ENCODE measurements around the gene SH3BP5.

SH3BP5 gene

DNA sequence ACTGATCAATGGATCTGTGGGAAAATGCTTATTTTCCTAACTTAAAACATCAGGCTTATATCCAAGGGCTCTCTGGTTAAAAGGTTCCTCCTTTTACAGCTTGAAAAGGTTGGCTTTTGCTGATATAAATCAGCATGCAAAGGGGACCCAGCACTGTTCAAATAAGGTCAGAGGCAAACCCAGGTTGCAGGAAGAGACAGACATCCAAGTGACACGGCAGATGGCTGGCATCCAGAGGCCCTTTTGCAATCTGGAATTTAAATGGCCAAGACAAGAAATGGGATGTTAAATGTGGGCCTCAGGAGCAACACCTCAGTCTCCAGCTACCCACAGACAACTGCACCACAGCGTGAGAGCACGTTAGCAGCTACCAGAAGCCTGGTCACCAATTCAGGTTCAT, 6.3 kb downstream of the SH3BP5 start:
- peak; percentile 51 for DNase-seq (ENCODE audit: low spot score)

GRCh38 chr3:15325228-15325627, 7.2 kb downstream of the SH3BP5 start:
- DNase-seq (ENCODE audit: low spot score), result no peak

DNA sequence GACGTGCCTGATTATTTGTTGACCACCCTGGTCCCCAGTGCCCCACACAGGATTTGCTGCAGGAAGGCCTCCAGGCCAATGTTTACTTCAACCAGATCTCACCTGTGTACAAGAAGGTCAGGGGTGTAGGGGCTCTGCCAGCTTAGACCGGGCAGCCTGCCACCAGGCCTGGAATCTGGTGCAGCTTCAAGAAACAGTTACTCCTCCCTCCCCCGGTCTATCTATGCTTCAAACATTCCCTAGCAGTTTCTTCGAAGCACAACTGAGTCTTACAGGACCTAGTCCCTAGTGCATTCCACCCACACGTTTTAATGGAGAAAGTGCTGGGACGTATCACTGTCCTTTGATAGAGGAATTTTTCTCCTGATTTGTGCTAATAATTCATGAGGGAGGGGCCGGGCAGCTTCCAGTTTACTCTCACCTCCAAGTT, 8.0 kb downstream of the SH3BP5 start:
- DNase-seq (ENCODE audit: low spot score), result no peak

GRCh38 chr3:15323063-15323462, 9.3 kb downstream of the SH3BP5 start:
- no peak for DNase-seq (ENCODE audit: low spot score)

GRCh38 chr3:15321349-15321748, 11.0 kb downstream of the SH3BP5 start:
- DNase-seq (ENCODE audit: low spot score), result no peak

DNA sequence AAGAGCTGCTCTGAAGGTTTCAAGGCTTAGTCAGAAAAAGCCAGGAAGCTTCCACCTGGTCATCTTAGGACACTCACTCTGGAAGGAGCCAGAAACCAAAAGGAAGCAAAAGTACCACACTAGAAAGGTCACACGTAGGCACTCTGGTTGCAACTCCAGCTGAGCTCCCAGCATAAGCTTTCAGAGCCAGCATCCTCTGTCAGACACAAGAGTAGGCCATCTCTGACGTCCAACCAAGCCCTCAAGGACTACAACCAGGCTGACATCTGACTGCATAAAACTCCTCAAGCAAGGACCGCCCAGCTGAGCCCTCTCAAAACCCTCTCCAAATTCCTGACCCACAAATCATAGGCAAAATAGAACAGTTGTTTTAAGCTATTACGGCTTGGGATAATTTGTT, 12.8 kb downstream of the SH3BP5 start:
- DNase-seq (ENCODE audit: low spot score), result no peak

DNA sequence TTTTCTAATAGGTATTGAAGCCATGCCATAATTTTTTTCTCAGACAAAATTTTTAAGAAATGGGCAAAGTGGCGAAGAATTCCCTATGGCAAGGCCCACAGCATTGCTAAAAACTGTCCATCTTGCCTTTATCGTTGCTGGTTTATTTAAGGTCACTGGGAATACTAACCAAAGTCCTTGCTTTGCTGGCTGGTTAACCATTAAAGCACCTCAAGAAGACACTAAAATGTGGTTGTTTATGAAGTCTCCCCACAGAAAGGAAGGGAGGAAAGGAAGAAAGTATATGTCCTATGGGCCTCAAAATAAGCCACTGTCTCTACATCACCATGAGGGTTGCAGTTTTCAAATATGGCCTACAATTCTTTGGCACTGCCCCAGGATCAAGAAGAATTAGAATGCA, 13.2 kb downstream of the SH3BP5 start:
- DNase-seq (ENCODE audit: low spot score), result no peak

DNA sequence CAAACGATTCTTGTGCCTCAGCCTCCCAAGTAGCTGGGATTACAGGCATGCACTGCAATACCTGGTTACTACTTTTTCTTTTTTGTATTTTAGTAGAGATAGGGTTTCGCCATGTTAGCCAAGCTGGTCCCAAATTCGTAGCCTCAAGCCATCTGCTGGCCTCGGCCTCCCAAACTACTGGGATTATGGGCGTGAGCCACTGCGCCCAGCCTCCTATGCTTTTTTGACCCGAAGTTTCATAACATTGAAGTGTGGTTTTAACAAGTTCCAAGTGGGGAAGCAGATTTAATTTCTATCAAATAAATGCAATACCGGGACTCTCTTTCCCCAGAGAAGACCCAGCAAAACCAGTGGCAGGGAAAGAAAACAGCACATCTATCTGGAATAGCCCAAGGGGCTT, 13.7 kb downstream of the SH3BP5 start:
- DNase-seq (ENCODE audit: low spot score), result no peak

DNA sequence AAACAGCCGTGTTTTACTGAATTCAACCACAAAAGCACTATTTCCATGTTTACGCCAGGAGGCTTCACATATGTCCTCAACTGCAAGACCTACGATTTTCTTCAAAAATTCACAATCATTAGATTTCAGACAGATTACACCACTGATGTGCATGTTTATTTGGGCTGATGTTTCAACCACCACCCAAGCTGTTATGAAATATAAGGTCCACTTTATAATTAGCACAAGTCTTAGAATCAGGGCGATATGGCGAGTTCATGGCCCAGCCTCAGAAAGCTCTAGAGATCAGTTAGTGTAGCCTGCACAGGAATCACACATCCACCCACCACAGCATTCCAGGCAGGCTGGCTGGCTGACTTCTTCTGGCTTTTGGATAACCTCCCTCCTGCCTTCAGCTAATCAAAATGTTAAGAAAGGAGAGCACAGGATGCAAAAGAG, 15.4 kb downstream of the SH3BP5 start:
- no peak for DNase-seq (ENCODE audit: low spot score)

DNA sequence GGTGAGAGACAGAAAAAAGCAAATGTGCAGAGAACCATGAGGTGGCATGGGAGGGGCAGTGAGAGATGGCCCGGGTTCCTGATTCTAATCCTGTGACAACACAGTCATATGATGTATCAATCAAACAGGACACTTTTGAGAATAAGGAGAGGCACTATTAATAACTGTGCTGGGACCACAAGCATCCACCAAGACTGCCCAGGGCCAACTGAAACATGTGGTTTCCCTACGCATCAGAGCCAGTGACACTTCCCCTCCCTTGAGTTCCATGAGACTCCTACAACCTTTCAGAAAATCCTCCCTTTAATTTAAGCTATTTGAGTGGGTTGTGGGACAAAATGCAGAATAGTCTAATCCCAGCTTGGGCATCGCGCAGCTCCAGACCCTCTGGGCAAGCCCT, 17.4 kb downstream of the SH3BP5 start:
- no peak for DNase-seq (ENCODE audit: low spot score)

- no peak for DNase-seq (ENCODE audit: low spot score)
These were observed 18.1 kb downstream of the SH3BP5 start for GRCh38 chr3:15314276-15314675.

DNA sequence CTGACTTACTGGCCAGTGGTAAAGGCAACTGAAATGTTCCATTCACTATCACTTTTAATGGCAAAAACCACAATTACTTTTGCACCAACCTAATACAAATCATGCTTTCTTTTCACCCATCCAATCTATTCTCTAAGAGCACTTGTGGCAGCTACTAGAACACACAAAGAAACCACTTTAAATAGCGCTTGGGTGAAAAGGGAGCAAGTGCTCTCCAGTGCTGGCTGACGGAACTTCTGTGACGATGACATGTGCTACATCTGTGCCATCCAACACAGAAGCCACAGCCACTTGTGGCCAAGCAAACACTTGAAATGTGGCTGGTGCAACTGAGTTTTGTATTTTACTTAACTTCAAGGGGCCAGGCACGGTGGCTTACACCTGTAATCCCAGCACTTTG, 18.9 kb downstream of the SH3BP5 start:
- no peak for DNase-seq (ENCODE audit: low spot score)

- DNase-seq (ENCODE audit: low spot score), result no peak
These were observed 19.8 kb downstream of the SH3BP5 start for GRCh38 chr3:15312550-15312949.

DNA sequence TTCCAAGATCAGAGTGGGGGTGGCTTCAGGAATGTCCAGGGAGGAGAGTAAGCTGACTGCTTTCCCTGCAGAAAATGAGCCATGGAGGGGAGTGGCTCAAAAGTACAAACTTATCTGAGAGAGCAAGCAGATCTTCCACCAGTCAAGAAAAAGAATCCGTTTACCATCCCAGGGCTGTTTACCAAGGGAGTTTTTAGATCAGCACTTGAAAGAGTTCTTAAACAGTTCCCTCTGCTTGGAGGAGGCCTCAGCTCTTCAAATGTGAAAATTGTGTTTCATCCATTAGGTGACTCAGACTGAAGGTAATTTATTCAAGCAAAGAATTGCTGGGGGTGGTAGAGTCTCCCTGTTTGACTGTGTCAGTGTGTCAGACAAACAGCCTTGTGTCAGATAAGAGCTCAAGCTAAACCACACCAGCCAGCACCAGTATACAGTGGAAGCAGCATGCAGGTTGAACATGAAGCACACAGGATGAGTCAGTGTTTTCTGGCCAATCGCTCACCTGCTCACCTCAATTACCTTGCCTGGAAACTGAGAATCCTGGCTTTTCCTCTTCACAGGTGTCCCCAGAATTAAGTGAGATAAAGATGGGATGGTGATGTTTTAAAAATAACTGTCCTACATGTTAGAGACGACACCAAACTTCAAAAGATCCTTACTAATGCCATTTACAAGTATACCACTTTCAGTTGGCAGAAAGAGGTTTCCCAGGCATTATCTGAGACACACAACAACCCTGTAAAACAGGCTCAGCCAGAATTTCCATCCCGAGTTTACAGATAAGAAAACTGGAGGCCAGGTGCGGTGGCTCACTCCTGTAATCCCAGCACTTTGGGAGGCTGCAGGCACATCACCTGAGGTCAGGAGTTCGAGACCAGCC, 21.7 kb downstream of the SH3BP5 start:
- DNase-seq (ENCODE audit: low spot score), result no peak

DNA sequence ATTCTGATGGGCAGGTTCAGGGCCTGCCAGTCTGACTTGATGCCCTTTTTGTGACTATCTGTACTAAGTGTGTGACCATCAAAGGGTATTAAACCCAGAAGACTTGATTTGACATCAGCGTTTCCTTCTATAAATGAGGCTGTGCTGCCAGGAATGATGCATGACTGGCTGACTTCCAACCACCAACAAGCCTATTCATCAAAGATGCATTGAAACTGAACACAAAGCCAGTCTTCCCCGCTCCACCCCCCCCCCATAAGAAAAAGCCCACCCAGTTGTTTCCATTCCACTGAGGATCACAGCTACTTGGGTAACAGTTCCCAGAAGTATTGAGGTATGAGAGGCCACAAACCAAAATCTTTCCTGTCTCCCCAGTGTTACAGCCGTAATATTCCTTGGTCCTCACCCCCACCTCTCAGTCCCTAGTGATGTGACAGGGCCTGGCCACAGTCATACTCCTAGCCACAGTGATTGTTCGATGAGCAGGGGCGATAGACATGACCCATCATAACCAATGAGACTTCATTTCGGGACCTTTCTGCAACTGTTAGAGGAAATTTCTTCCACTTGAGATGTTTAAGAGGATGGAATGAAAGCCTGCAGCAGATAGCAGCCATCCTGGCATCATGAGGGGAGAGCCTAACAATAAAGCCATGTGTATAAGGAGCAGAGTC, 22.6 kb downstream of the SH3BP5 start:
- no peak for DNase-seq (ENCODE audit: low spot score)

- DNase-seq (ENCODE audit: low spot score), result no peak
These were observed 24.8 kb downstream of the SH3BP5 start for GRCh38 chr3:15307580-15307979.

DNA sequence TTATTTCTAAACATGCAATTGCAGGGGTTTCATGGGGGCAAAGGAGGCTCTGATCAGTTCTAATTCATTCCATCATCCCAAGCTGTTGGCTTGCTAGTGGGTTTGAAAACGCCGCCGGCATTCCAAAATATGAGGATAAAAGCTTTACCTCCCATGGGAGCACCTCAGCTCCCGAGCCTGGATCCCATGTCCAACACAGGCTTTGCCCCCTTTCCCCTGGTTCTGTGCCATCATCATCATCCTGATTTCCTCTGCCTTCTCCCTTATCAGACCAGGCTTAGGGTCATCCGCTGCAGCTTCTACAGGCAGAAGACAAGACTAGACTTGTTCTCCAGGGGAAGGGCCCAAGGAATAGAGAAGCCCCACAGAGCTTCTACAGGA, 25.4 kb downstream of the SH3BP5 start:
- DNase-seq (ENCODE audit: low spot score), result no peak

DNA sequence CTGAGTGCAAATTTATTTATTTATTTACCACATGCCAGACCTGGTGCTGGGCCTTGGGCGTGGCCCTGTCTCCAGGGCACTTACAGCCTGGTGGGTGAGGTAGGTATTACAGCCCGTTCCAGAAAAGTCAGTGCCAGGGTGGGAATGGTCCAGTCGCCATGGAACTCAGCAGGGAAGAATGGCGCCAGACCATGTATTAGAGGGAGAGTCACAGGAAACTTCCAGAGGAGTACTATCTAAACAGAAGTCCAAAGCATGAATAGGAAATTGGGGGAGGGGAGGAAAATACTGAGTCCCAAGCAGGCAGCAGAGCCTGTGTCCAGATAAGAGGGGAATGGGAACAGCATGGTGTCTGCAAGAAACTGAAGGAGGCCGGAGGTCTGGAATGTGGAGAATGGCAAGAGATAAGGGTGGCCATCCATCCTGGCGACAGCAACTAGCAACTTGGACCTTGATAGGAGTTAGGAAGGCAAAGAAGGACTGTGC, 27.0 kb downstream of the SH3BP5 start:
- DNase-seq (ENCODE audit: low spot score), result no peak

DNA sequence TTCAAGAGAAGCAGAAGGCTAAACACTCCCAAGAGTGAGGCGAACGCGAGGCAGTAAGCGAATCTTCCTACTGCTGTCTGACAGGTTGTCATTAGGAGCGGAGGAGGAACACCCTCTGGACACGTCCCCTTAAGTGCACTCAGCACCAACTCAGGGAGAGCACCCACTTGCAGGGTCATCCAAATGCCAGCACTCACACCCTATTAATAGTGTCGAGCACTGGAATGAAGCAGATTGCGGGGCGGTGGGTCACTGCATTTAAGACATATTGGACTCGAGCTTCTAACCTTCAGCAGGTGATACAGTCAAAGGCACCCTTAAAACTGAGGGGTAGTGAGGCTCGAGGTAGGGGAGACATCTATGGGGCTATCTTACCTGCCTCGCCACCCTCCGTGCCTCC, 28.7 kb downstream of the SH3BP5 start:
- DNase-seq (ENCODE audit: low spot score), result no peak

DNA sequence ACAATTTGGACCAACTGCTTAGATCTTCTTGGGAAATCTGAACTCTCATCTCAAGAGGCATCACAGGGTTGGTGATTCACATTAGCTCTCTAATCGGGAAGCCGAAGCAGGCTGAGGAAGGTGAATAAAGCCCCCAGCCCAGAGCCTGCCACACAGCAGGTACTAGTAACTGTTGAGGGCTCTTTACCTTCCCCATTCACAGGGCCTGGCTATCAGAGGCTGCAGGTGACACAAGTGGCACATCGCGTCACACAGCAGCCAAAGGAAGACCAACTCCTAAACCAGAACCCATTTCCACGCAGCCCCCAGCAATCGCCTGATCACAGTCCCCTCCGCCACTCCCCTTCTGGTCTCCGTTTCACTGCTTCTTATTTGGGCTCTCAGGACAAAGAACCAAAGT, 29.2 kb downstream of the SH3BP5 start:
- no peak for DNase-seq (ENCODE audit: low spot score)

DNA sequence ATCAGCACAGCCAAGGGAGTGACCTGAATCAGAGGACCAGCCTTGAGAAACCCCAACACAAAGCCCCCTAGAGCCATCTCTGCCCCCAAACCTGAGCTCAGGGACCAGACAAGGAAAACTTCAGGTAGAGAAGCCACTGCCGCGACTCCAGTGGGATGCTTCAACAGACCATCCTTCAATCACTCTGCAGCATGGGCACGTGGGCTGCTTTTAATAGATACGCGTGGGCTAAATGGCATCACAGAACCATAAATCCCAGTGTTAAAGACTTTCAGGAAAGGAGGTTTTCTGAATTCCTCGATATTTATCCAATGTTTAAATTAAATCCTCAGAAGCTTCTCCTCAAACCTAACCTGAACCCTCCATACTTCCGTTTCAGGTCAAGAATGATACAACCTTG, 30.6 kb downstream of the SH3BP5 start:
- no peak for DNase-seq (ENCODE audit: low spot score)

- DNase-seq (ENCODE audit: low spot score), result no peak
These were observed 31.9 kb downstream of the SH3BP5 start for GRCh38 chr3:15300323-15301078.
